SK-N-SH (cell line): ENCODE measurements around the gene VDAC2. TPM values are rescaled to one million over a fixed set of nuclear protein-coding genes. Genes with fewer than 3 reads are reported as not detected.

Experiments used
- CTCF ChIA-PET: fragments of 300-600, 350-600 bp; formaldehyde crosslinking; extraction: SDS; loops from one replicate; lab custom pipeline; 2021; lab: Yijun Ruan, JAX
- POLR2A ChIA-PET: fragments of 350-600 bp; sonication (Branson Sonifier 250); formaldehyde crosslinking; extraction: SDS; loops from one replicate; lab custom pipeline; 2020; ENCODE audit warnings: antibody characterized with exemption, inconsistent platforms; lab: Yijun Ruan, JAX
- DNase-seq: peaks from one replicate; pipeline ENCODE4 v3.0.0; 2012
- H2AFZ ChIP-seq: fragments of 200-600 bp; sonication (generic); 2 replicates; pipeline ENCODE4 v1.8.1; 2016; ENCODE audit warnings: antibody characterized with exemption, mild to moderate bottlenecking, low read depth
- H3F3A ChIP-seq: fragments of 200-600 bp; sonication (generic); replicated peaks from 2 replicates; pipeline ENCODE3; 2016; ENCODE audit warnings: antibody characterized with exemption, mild to moderate bottlenecking; ENCODE audit not compliant: insufficient read depth
- H3K27ac ChIP-seq, 2 experiments: fragments of 200-500 bp in 1 of 2; fragments of 200-600 bp in 1 of 2; sonication (Bioruptor generic) in 1 of 2; sonication (generic), shearing (Covaris generic) in 1 of 2; 2 replicates each; pipeline versions ENCODE4 v1.5.1 to v1.6.1; 2014 to 2016; ENCODE audit warnings: low read depth in 2 of 2, inconsistent platforms in 1 of 2, low read length in 1 of 2, mild to moderate bottlenecking in 1 of 2, mixed read lengths in 1 of 2
- H3K27me3 ChIP-seq: fragments of 200-600 bp; sonication (generic), shearing (Covaris generic); 2 replicates; pipeline ENCODE4 v1.6.1; 2016; ENCODE audit warnings: mixed run types; ENCODE audit not compliant: insufficient read depth
- H3K36me3 ChIP-seq, 2 experiments: fragments of 200-500 bp in 1 of 2; fragments of 200-600 bp in 1 of 2; sonication (Bioruptor generic) in 1 of 2; sonication (generic) in 1 of 2; replicated peaks in 1 of 2; 2 replicates each; pipeline versions ENCODE3 to v1.5.1; 2014 to 2016; ENCODE audit warnings: low read length in 1 of 2, mild to moderate bottlenecking in 1 of 2; ENCODE audit not compliant: insufficient read depth in 2 of 2, control insufficient read depth in 1 of 2
- H3K4me1 ChIP-seq, 2 experiments: fragments of 200-500 bp in 1 of 2; fragments of 200-600 bp in 1 of 2; sonication (Bioruptor generic) in 1 of 2; sonication (generic), shearing (Covaris generic) in 1 of 2; 2 replicates each; pipeline versions ENCODE4 v1.5.1 to v1.6.1; 2014 to 2016; ENCODE audit warnings: low read depth in 1 of 2, low read length in 1 of 2, mixed run types in 1 of 2; ENCODE audit not compliant: insufficient read depth in 2 of 2, control insufficient read depth in 1 of 2
- H3K4me2 ChIP-seq: fragments of 200-600 bp; sonication (generic), shearing (Covaris generic); 2 replicates; pipeline ENCODE4 v1.6.1; 2017; ENCODE audit warnings: mixed run types
- H3K4me3 ChIP-seq, 2 experiments: fragments of 200-500 bp in 1 of 2; fragments of 200-600 bp in 1 of 2; sonication (Bioruptor generic) in 1 of 2; sonication (generic), shearing (Covaris generic) in 1 of 2; 2 replicates each; pipeline versions ENCODE4 v1.5.1 to v1.8.1; 2014 to 2016; ENCODE audit warnings: low read depth in 2 of 2, inconsistent platforms in 1 of 2, low read length in 1 of 2, mild to moderate bottlenecking in 1 of 2, mixed read lengths in 1 of 2, moderate library complexity in 1 of 2
- H3K79me2 ChIP-seq: fragments of 200-600 bp; sonication (generic); 2 replicates; pipeline ENCODE4 v1.8.1; 2017; ENCODE audit warnings: mild to moderate bottlenecking; ENCODE audit not compliant: insufficient read depth
- H3K9ac ChIP-seq: fragments of 200-600 bp; sonication (generic); 2 replicates; pipeline ENCODE4 v1.6.1; 2017; ENCODE audit warnings: mixed run types
- H3K9me2 ChIP-seq: fragments of 200-600 bp; sonication (generic); 2 replicates; pipeline ENCODE4 v1.6.1; 2017; ENCODE audit warnings: mixed run types
- H3K9me3 ChIP-seq: fragments of 200-600 bp; sonication (generic); 2 replicates; pipeline ENCODE4 v1.6.1; 2017; ENCODE audit warnings: mixed run types, mild to moderate bottlenecking, moderate library complexity
- H4K20me1 ChIP-seq: fragments of 200-600 bp; sonication (generic); 2 replicates; pipeline ENCODE4 v1.6.1; 2017; ENCODE audit warnings: mild to moderate bottlenecking, mixed run types; ENCODE audit not compliant: insufficient read depth
- GATA2 ChIP-seq: sonication (generic); formaldehyde crosslinking; IDR thresholded peaks from 2 replicates; pipeline ENCODE4 v1.5.0; 2020; ENCODE audit warnings: mild to moderate bottlenecking, missing genetic modification reagents
- SIN3A ChIP-seq: IDR thresholded peaks from 2 replicates; pipeline ENCODE4 v1.6.1; 2012; ENCODE audit warnings: low read depth, mild to moderate bottlenecking, low read length, moderate library complexity, borderline replicate concordance
- TCF12 ChIP-seq: IDR thresholded peaks from 2 replicates; pipeline ENCODE4 v1.4.0; 2012
- WGBS: methylation state at CpG from one replicate; pipeline ENCODE4 v1.1.6; 2017; ENCODE audit warnings: low lambda C conversion rate; 5-methylcytosine and 5-hydroxymethylcytosine counted together
- polyA plus RNA-seq, 3 experiments: library from polyadenylated mRNA; depleted of rRNA; stranded (reverse); fragments of >200 nt; gene quantifications; 2 replicates each; pipeline ENCODE4 v1.2.3, GENCODE V29; 2012
- TF ChIP-seq, protein P1 (sequence below): fragments of 150-350 bp; IDR thresholded peaks from 2 replicates; pipeline ENCODE4 v1.6.1; 2017; ENCODE audit warnings: antibody characterized with exemption, low read length, low read depth, borderline replicate concordance
- TF ChIP-seq, protein P2 (sequence below): fragments of 150-350 bp; IDR thresholded peaks from 2 replicates; pipeline ENCODE4 v1.6.1; 2016; ENCODE audit warnings: mild to moderate bottlenecking, low read depth, low read length
- TF ChIP-seq, protein P3 (sequence below): IDR thresholded peaks from 2 replicates; pipeline ENCODE4 v1.4.0; 2012; ENCODE audit warnings: low read depth

The VDAC2 gene
- polyA plus RNA-seq, 1 of the 3 experiments (the other 2 are of a cell fraction), result 98.3 TPM

DNA sequence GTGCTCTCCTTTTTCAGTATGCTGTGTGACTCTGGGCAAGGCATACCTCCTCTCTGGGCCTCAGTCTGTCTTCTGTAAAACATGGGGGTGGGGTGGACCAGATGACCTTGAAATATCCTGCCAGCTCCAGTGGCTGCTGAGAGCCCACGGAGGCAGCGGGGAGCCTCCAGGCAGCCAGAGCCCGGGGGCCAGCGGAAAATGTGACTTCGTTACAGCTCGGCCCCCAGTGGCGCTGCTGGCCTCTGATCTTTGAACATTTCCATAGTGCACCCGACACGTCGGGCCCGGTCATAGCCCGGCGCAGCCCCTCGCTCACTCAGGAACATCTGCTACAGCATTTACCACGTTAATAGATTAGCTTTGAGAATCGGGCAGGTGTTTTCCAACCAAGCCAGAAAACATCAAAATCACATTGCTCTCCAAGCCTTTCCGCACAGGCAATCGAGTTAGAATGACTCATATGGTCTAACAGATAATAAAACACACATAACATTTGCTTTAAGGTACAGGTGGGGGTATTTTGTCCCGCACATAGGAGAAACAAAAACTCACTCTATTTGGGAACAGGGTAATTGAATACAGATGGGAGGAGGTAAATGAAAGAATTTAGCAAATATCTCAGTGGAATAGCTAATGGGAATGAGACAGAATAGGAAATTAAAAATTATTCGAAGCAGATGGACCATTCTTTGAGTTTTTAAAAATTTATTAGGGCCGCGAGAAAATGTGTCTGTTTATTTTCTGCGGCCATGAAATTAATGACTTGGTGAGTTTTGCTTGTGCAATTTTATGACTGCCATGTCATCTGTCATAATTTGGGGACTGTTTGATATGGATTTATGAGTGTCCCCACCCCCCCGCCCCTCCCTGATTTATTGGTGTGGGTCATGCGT lies 51.5 kb downstream of the VDAC2 start:
- Histone ChIP-seq H3K4me1 (peaks cover 0 to 14% of the 10 kb centered on the region in 2 experiments; a peak in 2 of 4 replicates), H3K9me2 (no peaks in the 10 kb centered on the region), H3K4me2 (no peak overlapping the region), H3K27ac (peak overlapping the region in 1 of 2 experiments; percentile 29; a peak in 1 of 4 replicates), H3K27me3 (no peaks in the 10 kb centered on the region), H3F3A (no peaks in the 10 kb centered on the region), H3K36me3 (no peaks in the 10 kb centered on the region), H4K20me1 (no peaks in the 10 kb centered on the region), H2AFZ (no peak overlapping the region), H3K9ac (no peak overlapping the region), H3K79me2 (no peaks in the 10 kb centered on the region), H3K9me3 (no peaks in the 10 kb centered on the region), H3K4me3 (no peak overlapping the region)
- POLR2A ChIA-PET, result no interaction called here
- WGBS, result 24% methylated on average over 23 of the region's 25 CpGs
- CTCF ChIA-PET, result interaction anchor here (0.6 to 2.7 kb wide), 4 partner anchors 21 to 700 kb away, joined by 3 to 8 read pairs (median 4); partner anchors contain the start of gene COMTD1
- no peak for TF ChIP-seq GATA2 (CRISPR knock-in tag)
- TF ChIP-seq TCF12, result 0 out of 2 replicates have a peak, but pooled peaks have one; percentile 11
- DNase-seq, result peak; percentile 66

DNA sequence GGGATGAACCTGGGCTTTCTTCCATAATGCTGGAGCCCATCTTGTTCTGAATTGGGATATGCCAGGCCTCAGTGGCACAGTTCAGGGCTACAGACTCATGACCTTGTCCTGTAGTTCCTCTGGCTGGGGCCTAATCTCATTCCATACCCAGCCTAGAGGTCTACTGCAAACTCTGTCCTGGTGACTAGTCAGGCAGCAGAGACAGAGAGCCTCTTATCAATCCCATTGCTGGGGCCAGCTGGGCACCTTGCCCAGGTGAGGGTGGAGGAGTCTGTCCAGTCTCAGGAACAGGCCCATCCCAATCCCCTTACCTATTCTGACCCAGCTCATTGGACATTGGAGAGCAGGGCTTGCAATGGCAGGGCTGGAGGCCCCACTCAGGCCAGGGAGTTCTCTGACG lies 53.2 kb downstream of the VDAC2 start:
- 80% methylated on average over 1 of the region's 1 CpG for WGBS
- no peaks in the 10 kb centered on the region for H3K79me2 ChIP-seq
- TF ChIP-seq, protein P1, sequence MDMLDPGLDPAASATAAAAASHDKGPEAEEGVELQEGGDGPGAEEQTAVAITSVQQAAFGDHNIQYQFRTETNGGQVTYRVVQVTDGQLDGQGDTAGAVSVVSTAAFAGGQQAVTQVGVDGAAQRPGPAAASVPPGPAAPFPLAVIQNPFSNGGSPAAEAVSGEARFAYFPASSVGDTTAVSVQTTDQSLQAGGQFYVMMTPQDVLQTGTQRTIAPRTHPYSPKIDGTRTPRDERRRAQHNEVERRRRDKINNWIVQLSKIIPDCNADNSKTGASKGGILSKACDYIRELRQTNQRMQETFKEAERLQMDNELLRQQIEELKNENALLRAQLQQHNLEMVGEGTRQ, result no peak
- TF ChIP-seq, protein P2, sequence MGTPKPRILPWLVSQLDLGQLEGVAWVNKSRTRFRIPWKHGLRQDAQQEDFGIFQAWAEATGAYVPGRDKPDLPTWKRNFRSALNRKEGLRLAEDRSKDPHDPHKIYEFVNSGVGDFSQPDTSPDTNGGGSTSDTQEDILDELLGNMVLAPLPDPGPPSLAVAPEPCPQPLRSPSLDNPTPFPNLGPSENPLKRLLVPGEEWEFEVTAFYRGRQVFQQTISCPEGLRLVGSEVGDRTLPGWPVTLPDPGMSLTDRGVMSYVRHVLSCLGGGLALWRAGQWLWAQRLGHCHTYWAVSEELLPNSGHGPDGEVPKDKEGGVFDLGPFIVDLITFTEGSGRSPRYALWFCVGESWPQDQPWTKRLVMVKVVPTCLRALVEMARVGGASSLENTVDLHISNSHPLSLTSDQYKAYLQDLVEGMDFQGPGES, result no peak
- TF ChIP-seq GATA2 (CRISPR knock-in tag) (no peak), SIN3A (no peak)
- TF ChIP-seq, protein P3, sequence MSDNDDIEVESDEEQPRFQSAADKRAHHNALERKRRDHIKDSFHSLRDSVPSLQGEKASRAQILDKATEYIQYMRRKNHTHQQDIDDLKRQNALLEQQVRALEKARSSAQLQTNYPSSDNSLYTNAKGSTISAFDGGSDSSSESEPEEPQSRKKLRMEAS, result no peak
- DNase-seq, result no peak
- no peaks in the 10 kb centered on the region for H3K9me2 ChIP-seq
- no peaks in the 10 kb centered on the region for H3F3A ChIP-seq
- H3K9ac ChIP-seq, result no peak overlapping the region
- no peak overlapping the region for H2AFZ ChIP-seq
- CTCF ChIA-PET, result interaction anchor here (1.6 kb wide), 1 partner anchor 28 kb away, joined by 4 read pairs; the partner anchor contains the start of gene COMTD1
- H3K4me1 ChIP-seq, result peaks cover 0 to 14% of the 10 kb centered on the region in 2 experiments; a peak in 2 of 4 replicates
- H3K4me2 ChIP-seq, result no peak overlapping the region
- no peak overlapping the region for H3K4me3 ChIP-seq
- H4K20me1 ChIP-seq, result no peaks in the 10 kb centered on the region
- H3K9me3 ChIP-seq, result no peaks in the 10 kb centered on the region
- H3K27ac ChIP-seq, result no peak overlapping the region
- no peaks in the 10 kb centered on the region for H3K36me3 ChIP-seq
- POLR2A ChIA-PET, result no interaction called here
- H3K27me3 ChIP-seq, result no peaks in the 10 kb centered on the region
